Uterus (tissue), 2 donors: ENCODE measurements around the gene RNGTT.

ENCODE experiments used
- CTCF ChIP-seq, 4 experiments: fragments of 200-600 bp in 2 of 4; fragments of 450-650 bp in 2 of 4; sonication (generic) in 2 of 4; IDR thresholded peaks; one replicate each; pipeline ENCODE4 v1.5.1; 2016 to 2019; ENCODE audit warnings: antibody characterized with exemption in 4 of 4, mild to moderate bottlenecking in 2 of 4, moderate library complexity in 1 of 4
- POLR2A ChIP-seq, 2 donors: fragments of 450-650 bp; IDR thresholded peaks; one replicate each; pipeline ENCODE4 v1.6.1; 2016; ENCODE audit warnings: antibody characterized with exemption in 2 of 2, mild to moderate bottlenecking in 1 of 2, moderate library complexity in 1 of 2

DNA sequence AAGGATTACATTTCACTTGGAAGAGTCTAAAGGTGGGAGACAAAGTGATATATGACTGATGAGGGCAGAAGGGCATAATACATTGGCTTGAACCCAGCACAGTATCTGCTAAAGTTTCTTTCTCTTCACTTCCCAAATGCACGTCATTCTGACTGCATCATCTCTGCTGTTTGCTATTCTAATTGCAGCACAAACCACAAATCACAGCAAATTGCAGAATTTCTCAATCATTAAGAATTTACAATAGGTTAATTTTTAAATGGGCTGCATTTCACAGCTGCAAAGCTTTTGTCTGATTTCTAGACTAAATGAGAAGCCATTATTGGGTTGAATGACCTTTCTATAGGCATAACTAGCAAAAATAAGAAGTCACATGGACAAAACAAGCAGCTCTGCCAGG, 337.0 kb downstream of the RNGTT start:
- TF ChIP-seq CTCF (IDR thresholded peaks at IDR 0.05) (no peak), POLR2A (IDR thresholded peaks at IDR 0.05) (no peak)
